PC-9 (cell line): ENCODE measurements around the gene FAM83D.
"Not testable (repeated sequence)": the region's sequence is repeated elsewhere in the genome, so short reads cannot be mapped to it uniquely, and the experiment has no call there.

Source experiments
- CTCF ChIP-seq: fragments of 200-600 bp; sonication (generic); conservative IDR thresholded peaks from 2 replicates; pipeline ENCODE4 v1.6.1; 2017; ENCODE audit warnings: mixed run types, antibody characterized with exemption, mild to moderate bottlenecking, moderate library complexity
- EZH2 ChIP-seq: fragments of 200-600 bp; sonication (generic); IDR thresholded peaks from 2 replicates; pipeline ENCODE4 v1.8.0; 2017; ENCODE audit warnings: antibody characterized with exemption, low read depth

GRCh38 chr20:38960187-38960687, 34.0 kb downstream of the FAM83D start:
- TF ChIP-seq CTCF, EZH2: not testable (repeated sequence)
